Activated CD4-positive, alpha-beta T cell treated with anti-CD3 and anti-CD28 coated beads, Interleukin-2, amount 50 U/mL, for 48 hours (primary cell): ENCODE data around the gene MRI1.

Experiments
- DNase-seq, 2 experiments: peaks; one replicate each; pipeline ENCODE4 v3.0.0-alpha.2; 2020

Gene MRI1

GRCh38 chr19:13795595-13796300 is 31.4 kb downstream of the MRI1 start:
- DNase-seq, result no peak

GRCh38 chr19:13796301-13797057 is 32.2 kb downstream of the MRI1 start:
- no peak for DNase-seq

GRCh38 chr19:13797058-13797440 is 32.7 kb downstream of the MRI1 start:
- DNase-seq, result no peak

GRCh38 chr19:13797870-13798269 is 33.5 kb downstream of the MRI1 start:
- no peak for DNase-seq

- DNase-seq, result no peak
Observed at GRCh38 chr19:13799669-13800068, 35.3 kb downstream of the MRI1 start.

- DNase-seq, result no peak
Observed at GRCh38 chr19:13803038-13803437, 38.7 kb downstream of the MRI1 start.

GRCh38 chr19:13804830-13805683 is 40.7 kb downstream of the MRI1 start:
- no peak for DNase-seq

GRCh38 chr19:13806728-13807127 is 42.4 kb downstream of the MRI1 start:
- DNase-seq, result no peak

- no peak for DNase-seq
Observed at GRCh38 chr19:13807421-13808021, 43.2 kb downstream of the MRI1 start.

GRCh38 chr19:13808856-13809255 is 44.5 kb downstream of the MRI1 start:
- no peak for DNase-seq

GRCh38 chr19:13812544-13812943 is 48.2 kb downstream of the MRI1 start:
- no peak for DNase-seq

- DNase-seq, result no peak
Observed at GRCh38 chr19:13813147-13813546, 48.8 kb downstream of the MRI1 start.

- no peak for DNase-seq
Observed at GRCh38 chr19:13814550-13814949, 50.2 kb downstream of the MRI1 start.

- DNase-seq, result peak in 1 of 2 experiments; percentile 34
Observed at GRCh38 chr19:13817018-13817614, 52.8 kb downstream of the MRI1 start.

GRCh38 chr19:13817615-13818371 is 53.5 kb downstream of the MRI1 start:
- peak in 1 of 2 experiments; percentile 32 for DNase-seq

GRCh38 chr19:13819238-13819637 is 54.9 kb downstream of the MRI1 start:
- DNase-seq, result no peak

GRCh38 chr19:13821292-13821691 is 57.0 kb downstream of the MRI1 start:
- no peak for DNase-seq

- no peak for DNase-seq
Observed at GRCh38 chr19:13823256-13823655, 58.9 kb downstream of the MRI1 start.
